HG03045 (cell line): Measurements from ENCODE around the gene DNAH9.

Source experiments
- ATAC-seq: cut with Tn5 transposase; IDR thresholded peaks from one replicate; pipeline ENCODE4 v1.9.1; 2021; ENCODE audit warnings: mild to moderate bottlenecking, moderate library complexity; ENCODE audit not compliant: unreplicated experiment

Gene DNAH9

GRCh38 chr17:11589716-11590115, 8.6 kb upstream of the DNAH9 start:
- ATAC-seq: no peak

GRCh38 chr17:11601661-11602060, 3.4 kb downstream of the DNAH9 start:
- no peak for ATAC-seq

- no peak for ATAC-seq
Observed at GRCh38 chr17:11608396-11608795, 10.1 kb downstream of the DNAH9 start.

- no peak for ATAC-seq
Observed at GRCh38 chr17:11610999-11611566, 12.8 kb downstream of the DNAH9 start.

GRCh38 chr17:11612956-11613355, 14.7 kb downstream of the DNAH9 start:
- ATAC-seq: no peak

GRCh38 chr17:11618861-11619566, 20.7 kb downstream of the DNAH9 start:
- no peak for ATAC-seq

- no peak for ATAC-seq
Observed at GRCh38 chr17:11622492-11622891, 24.2 kb downstream of the DNAH9 start.

- no peak for ATAC-seq
Observed at GRCh38 chr17:11624976-11625375, 26.7 kb downstream of the DNAH9 start.

- no peak for ATAC-seq
Observed at GRCh38 chr17:11625878-11626277, 27.6 kb downstream of the DNAH9 start.

GRCh38 chr17:11627301-11627940, 29.2 kb downstream of the DNAH9 start:
- no peak for ATAC-seq

- ATAC-seq: no peak
Observed at GRCh38 chr17:11628374-11628773, 30.1 kb downstream of the DNAH9 start.

- ATAC-seq: no peak
Observed at GRCh38 chr17:11628831-11629230, 30.6 kb downstream of the DNAH9 start.

GRCh38 chr17:11636771-11637170, 38.5 kb downstream of the DNAH9 start:
- no peak for ATAC-seq

GRCh38 chr17:11637796-11638195, 39.5 kb downstream of the DNAH9 start:
- no peak for ATAC-seq

- ATAC-seq: no peak
Observed at GRCh38 chr17:11638700-11639265, 40.5 kb downstream of the DNAH9 start.

GRCh38 chr17:11639736-11640462, 41.6 kb downstream of the DNAH9 start:
- ATAC-seq: no peak

GRCh38 chr17:11640463-11640814, 42.2 kb downstream of the DNAH9 start:
- ATAC-seq: no peak

GRCh38 chr17:11641521-11642275, 43.4 kb downstream of the DNAH9 start:
- ATAC-seq: no peak

- no peak for ATAC-seq
Observed at GRCh38 chr17:11642655-11643054, 44.4 kb downstream of the DNAH9 start.

- no peak for ATAC-seq
Observed at GRCh38 chr17:11643851-11644250, 45.6 kb downstream of the DNAH9 start.
